ENCODE measurements around the gene DAPL1.

DNA sequence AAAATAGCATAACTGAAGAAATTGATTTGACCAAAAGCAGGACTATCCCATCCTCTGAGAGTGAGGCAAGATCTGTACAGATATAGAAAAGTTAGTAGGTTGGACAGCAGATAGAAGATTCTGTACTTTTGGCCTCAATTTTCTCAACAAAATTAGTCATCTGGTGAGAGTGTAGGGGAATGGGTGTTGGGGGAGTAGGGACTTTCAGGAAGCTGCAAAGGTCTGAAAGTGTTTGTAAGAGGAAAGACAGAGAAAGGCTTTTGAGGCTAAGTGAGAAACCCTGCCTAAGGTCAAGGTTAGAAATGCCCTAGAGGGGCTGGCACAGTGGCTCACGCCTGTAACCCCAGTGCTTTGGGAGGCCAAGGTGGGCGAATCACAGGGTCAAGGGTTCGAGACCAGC lies 40.3 kb downstream of the DAPL1 start:
- TF ChIP-seq POLR2A (IDR thresholded peaks at IDR 0.05; ENCODE audit: low read depth) (no peak), EP300 (IDR thresholded peaks at IDR 0.05) (no peak), POLR2AphosphoS5 (IDR thresholded peaks at IDR 0.05) (no peak)
- TF ChIP-seq, protein P1, sequence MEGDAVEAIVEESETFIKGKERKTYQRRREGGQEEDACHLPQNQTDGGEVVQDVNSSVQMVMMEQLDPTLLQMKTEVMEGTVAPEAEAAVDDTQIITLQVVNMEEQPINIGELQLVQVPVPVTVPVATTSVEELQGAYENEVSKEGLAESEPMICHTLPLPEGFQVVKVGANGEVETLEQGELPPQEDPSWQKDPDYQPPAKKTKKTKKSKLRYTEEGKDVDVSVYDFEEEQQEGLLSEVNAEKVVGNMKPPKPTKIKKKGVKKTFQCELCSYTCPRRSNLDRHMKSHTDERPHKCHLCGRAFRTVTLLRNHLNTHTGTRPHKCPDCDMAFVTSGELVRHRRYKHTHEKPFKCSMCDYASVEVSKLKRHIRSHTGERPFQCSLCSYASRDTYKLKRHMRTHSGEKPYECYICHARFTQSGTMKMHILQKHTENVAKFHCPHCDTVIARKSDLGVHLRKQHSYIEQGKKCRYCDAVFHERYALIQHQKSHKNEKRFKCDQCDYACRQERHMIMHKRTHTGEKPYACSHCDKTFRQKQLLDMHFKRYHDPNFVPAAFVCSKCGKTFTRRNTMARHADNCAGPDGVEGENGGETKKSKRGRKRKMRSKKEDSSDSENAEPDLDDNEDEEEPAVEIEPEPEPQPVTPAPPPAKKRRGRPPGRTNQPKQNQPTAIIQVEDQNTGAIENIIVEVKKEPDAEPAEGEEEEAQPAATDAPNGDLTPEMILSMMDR (IDR thresholded peaks at IDR 0.05) = no peak

Measured in esophagus muscularis mucosa (tissue), 4 donors.